Breast epithelium (tissue), 4 donors: ENCODE measurements around the gene PSMB4. TPM values are rescaled to one million over a fixed set of nuclear protein-coding genes. Genes with fewer than 3 reads are reported as not detected.
A peak's percentile ranks its signal among the peaks of the same experiment; 100 is the strongest.

Experiments
- DNase-seq, 2 donors: peaks; one replicate each; pipeline ENCODE4 v3.0.0-alpha.2; 2019; ENCODE audit warnings: low spot score in 2 of 2
- H3K27ac ChIP-seq, 2 donors: fragments of 200-600 bp; sonication (generic) in 1 of 2; one replicate each; pipeline ENCODE4 v1.5.1; 2016 to 2019; ENCODE audit warnings: mild to moderate bottlenecking in 1 of 2
- H3K27me3 ChIP-seq, 2 donors: fragments of 200-600 bp; sonication (generic) in 1 of 2; one replicate each; pipeline versions ENCODE4 v1.5.1 to v1.6.0; 2017 to 2019; ENCODE audit warnings: control low read depth in 1 of 2, mild to moderate bottlenecking in 1 of 2
- H3K36me3 ChIP-seq: fragments of 200-600 bp; one replicate; pipeline ENCODE4 v1.5.1; 2019
- H3K4me1 ChIP-seq, 2 donors: fragments of 200-600 bp; sonication (generic); one replicate each; pipeline ENCODE4 v1.5.1; 2016 to 2019; ENCODE audit warnings: control low read depth in 1 of 2
- H3K4me3 ChIP-seq, 3 donors: fragments of 200-600 bp; sonication (generic); 1 replicate in 2 of 3; 2 replicates in 1 of 3; pipeline ENCODE4 v1.5.1; 2016 to 2019; ENCODE audit warnings: mild to moderate bottlenecking in 3 of 3, moderate library complexity in 2 of 3
- H3K9me3 ChIP-seq, 2 donors: fragments of 200-600 bp; sonication (generic) in 1 of 2; one replicate each; pipeline ENCODE4 v1.5.1; 2016 to 2019; ENCODE audit warnings: control low read depth in 1 of 2
- POLR2A ChIP-seq: fragments of 450-650 bp; IDR thresholded peaks from one replicate; pipeline ENCODE4 v1.6.1; 2016; ENCODE audit warnings: antibody characterized with exemption, mild to moderate bottlenecking, moderate library complexity
- POLR2AphosphoS5 ChIP-seq, 3 donors: sonication (generic); formaldehyde crosslinking; IDR thresholded peaks; one replicate each; pipeline ENCODE4 v1.6.1; 2017; ENCODE audit warnings: antibody characterized with exemption in 3 of 3
- intact Hi-C: fragments of 100-400 bp; cut with DNase I; formaldehyde crosslinking; loops from one replicate; pipeline ENCODE4 v1.15.1; 2023; ENCODE audit warnings: low total_unique reads
- total RNA-seq, 3 donors: library from RNA; depleted of rRNA; stranded (reverse); fragments of >200 nt; gene quantifications; one replicate each; pipeline ENCODE4 v1.1.0, GENCODE V29; 2016
- TF ChIP-seq, protein P1 (sequence below), 3 donors: fragments of 450-650 bp; IDR thresholded peaks; one replicate each; pipeline ENCODE4 v1.5.1; 2016 to 2017; ENCODE audit warnings: antibody characterized with exemption in 3 of 3, mild to moderate bottlenecking in 3 of 3, moderate library complexity in 3 of 3

Gene PSMB4
- total RNA-seq, 3 donors from 2014 or later = 234 to 270 (median 254) TPM

DNA sequence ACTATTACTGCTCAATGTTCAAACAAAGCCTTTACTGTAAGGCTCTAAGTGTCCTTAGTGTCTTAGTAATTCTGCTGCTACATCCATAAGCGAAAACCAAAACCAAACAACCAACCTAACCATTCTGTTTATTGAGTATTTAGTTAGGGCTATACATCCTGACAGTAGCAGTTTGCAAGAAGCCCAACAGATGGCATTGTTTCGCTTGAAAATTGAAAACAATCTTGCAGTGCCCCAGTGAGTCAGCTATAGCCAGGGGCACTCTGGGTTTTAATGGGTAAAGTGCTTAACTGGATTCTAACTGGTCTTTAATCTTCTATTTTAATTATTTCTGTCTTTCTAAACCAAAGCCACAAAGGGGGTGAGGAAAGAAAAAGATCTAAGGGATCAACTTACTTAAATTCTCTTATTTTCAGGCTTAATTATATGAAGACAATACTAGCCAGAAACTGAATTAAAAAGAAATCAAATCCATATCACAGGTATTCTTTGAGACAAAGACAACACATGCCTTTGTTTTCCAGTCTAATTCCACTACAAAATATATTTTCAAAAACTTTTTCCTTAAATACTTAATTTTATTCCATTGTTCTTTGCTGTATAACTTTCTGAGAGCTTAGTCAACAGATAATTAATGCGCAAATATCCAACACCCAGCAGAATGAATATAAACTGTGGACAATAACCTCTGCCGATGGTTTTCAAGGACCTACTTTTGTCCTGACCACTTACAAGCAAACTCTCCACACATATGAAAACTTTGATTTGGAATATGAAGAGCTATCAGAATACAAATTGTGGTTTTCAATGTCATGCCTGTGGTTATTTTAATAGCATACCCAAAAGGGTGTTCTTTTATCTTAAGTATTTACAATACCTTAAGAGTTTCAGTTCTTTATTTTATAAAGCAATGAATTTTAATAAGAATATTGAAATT lies 44.7 kb downstream of the PSMB4 start:
- no peaks in the 10 kb centered on the region for H3K9me3 ChIP-seq
- peak overlapping the region in 1 of 2 donors; percentile 6 for H3K27ac ChIP-seq
- DNase-seq = peak in 1 of 2 donors; percentile 62
- H3K36me3 ChIP-seq = no peaks in the 10 kb centered on the region
- H3K4me3 ChIP-seq = no peak overlapping the region
- TF ChIP-seq POLR2A = no peak
- TF ChIP-seq POLR2AphosphoS5 (IDR thresholded peaks at IDR 0.05) = peak in 1 of 3 donors; percentile 25
- TF ChIP-seq, protein P1, sequence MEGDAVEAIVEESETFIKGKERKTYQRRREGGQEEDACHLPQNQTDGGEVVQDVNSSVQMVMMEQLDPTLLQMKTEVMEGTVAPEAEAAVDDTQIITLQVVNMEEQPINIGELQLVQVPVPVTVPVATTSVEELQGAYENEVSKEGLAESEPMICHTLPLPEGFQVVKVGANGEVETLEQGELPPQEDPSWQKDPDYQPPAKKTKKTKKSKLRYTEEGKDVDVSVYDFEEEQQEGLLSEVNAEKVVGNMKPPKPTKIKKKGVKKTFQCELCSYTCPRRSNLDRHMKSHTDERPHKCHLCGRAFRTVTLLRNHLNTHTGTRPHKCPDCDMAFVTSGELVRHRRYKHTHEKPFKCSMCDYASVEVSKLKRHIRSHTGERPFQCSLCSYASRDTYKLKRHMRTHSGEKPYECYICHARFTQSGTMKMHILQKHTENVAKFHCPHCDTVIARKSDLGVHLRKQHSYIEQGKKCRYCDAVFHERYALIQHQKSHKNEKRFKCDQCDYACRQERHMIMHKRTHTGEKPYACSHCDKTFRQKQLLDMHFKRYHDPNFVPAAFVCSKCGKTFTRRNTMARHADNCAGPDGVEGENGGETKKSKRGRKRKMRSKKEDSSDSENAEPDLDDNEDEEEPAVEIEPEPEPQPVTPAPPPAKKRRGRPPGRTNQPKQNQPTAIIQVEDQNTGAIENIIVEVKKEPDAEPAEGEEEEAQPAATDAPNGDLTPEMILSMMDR (IDR thresholded peaks at IDR 0.05) = peak; percentile 38 to 76 (median 66)
- intact Hi-C loops = no loop called here
- no peaks in the 10 kb centered on the region for H3K27me3 ChIP-seq
- H3K4me1 ChIP-seq = no peaks in the 10 kb centered on the region

DNA sequence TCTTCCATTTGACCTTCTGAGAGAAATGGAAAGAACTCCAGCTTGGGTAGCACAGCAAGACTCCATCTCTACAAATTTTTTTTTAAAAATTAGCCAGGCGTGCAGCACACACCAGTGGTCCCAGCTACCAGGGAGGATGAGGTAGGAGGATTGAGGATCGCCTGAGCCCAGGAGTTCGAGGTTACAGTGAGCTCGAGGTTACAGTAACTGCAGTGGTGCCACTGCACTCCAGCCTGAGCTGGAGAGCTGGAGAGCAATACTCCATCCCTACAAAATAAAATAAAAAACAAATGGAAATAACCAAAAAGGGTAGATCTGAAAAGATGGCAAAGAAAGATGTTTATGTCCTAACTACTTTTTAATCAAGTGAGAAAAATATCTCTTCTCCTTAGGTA lies 45.4 kb downstream of the PSMB4 start:
- no peak overlapping the region for H3K4me3 ChIP-seq
- TF ChIP-seq, protein P1 (IDR thresholded peaks at IDR 0.05) = no peak
- TF ChIP-seq POLR2A (no peak), POLR2AphosphoS5 (IDR thresholded peaks at IDR 0.05) (no peak)
- intact Hi-C loops = no loop called here
- no peak for DNase-seq
- no peaks in the 10 kb centered on the region for H3K36me3 ChIP-seq
- H3K4me1 ChIP-seq = no peaks in the 10 kb centered on the region
- H3K27me3 ChIP-seq = no peaks in the 10 kb centered on the region
- no peaks in the 10 kb centered on the region for H3K9me3 ChIP-seq
- H3K27ac ChIP-seq = peak overlapping the region in 1 of 2 donors; percentile 16

DNA sequence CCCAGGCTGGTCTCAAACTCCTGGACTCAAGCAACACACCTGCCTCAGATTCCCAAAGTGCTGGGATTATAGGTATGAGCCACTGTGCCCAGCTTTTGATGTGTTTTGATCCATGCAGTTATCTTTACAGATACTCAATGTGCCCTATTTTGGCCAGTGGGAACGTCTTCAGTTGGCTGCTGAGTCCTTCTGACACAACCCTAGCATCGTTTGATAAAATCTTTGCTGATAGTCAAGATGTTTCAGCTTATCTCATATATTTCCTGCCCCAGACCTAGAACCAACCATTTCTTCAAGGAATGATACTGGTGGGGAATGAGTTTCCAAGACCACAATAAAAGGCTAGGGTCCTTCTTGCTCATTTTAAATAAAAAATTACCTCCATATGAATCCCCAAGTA lies 48.3 kb downstream of the PSMB4 start:
- intact Hi-C loops = no loop called here
- Histone ChIP-seq H3K4me3 (no peak overlapping the region), H3K27ac (no peak overlapping the region), H3K27me3 (no peaks in the 10 kb centered on the region), H3K4me1 (no peaks in the 10 kb centered on the region), H3K9me3 (no peaks in the 10 kb centered on the region), H3K36me3 (no peaks in the 10 kb centered on the region)
- no peak for DNase-seq
- no peak for TF ChIP-seq POLR2A
- no peak for TF ChIP-seq POLR2AphosphoS5 (IDR thresholded peaks at IDR 0.05)
- TF ChIP-seq, protein P1 (IDR thresholded peaks at IDR 0.05) = no peak

Other genes with a start within 250 kb of the PSMB4 start
- 1 to 10 TPM; 5.6 to 6.9 (median 5.7) TPM for gene TNFAIP8L2, start 242.9 kb upstream of the PSMB4 start, total RNA-seq
- gene LYSMD1, start 233.7 kb upstream of the PSMB4 start, total RNA-seq = 10 to 100 TPM; 11.7 to 17.0 (median 14.8) TPM
- 10 to 100 TPM; 14.9 to 23.8 (median 23.6) TPM for gene SCNM1, start 233.4 kb upstream of the PSMB4 start, total RNA-seq
- under 1 TPM in 1 of 3 donors, not detected in 2; 0.73 TPM for gene TMOD4, start 223.6 kb upstream of the PSMB4 start, total RNA-seq
- gene VPS72, start 209.4 kb upstream of the PSMB4 start, total RNA-seq = 10 to 100 TPM; 34.6 to 49.0 (median 34.7) TPM
- 10 to 100 TPM; 38.1 to 87.2 (median 61.6) TPM for gene PIP5K1A, start 201.0 kb upstream of the PSMB4 start, total RNA-seq
- gene PSMD4, start 144.8 kb upstream of the PSMB4 start, total RNA-seq = 100 to 1,000 TPM; 108 to 188 (median 140) TPM
- gene ZNF687, start 117.3 kb upstream of the PSMB4 start, total RNA-seq = 10 to 100 TPM; 20.6 to 31.6 (median 25.9) TPM
- gene PI4KB, start 72.2 kb upstream of the PSMB4 start, total RNA-seq = 10 to 100 TPM; 59.2 to 91.8 (median 69.8) TPM
- 10 to 100 TPM; 17.9 to 34.5 (median 25.9) TPM for gene RFX5, start 52.3 kb upstream of the PSMB4 start, total RNA-seq
- gene SELENBP1, start 26.9 kb upstream of the PSMB4 start, total RNA-seq = 100 to 1,000 TPM in 2 of 3 donors, 10 to 100 TPM in 1; 63.6 to 148 (median 123) TPM
- 10 to 100 TPM; 37.0 to 72.6 (median 60.3) TPM for gene POGZ, start 59.9 kb downstream of the PSMB4 start, total RNA-seq
- 10 to 100 TPM in 2 of 3 donors, under 1 TPM in 1; 0.16 to 28.1 (median 13.4) TPM for gene CGN, start 111.8 kb downstream of the PSMB4 start, total RNA-seq
- 10 to 100 TPM in 2 of 3 donors, 1 to 10 TPM in 1; 7.2 to 21.2 (median 13.4) TPM for gene TUFT1, start 140.7 kb downstream of the PSMB4 start, total RNA-seq
- 10 to 100 TPM; 41.3 to 46.8 (median 43.6) TPM for gene SNX27, start 212.5 kb downstream of the PSMB4 start, total RNA-seq